K562 (cell line): ENCODE measurements around the gene CLN5. TPM values are rescaled to one million over a fixed set of nuclear protein-coding genes. Genes with fewer than 3 reads are reported as not detected.

ENCODE experiments used
- ATAC-seq: fragments of 200-7000 bp; cut with Tn5 transposase; 3 replicates; pipeline ENCODE4 v1.9.1; 2020; ENCODE audit warnings: moderate library complexity
- BruUV-seq: library from RNA; stranded (reverse); fragments of 400-500 nt; replicated peaks from 2 replicates; lab custom pipeline; 2021; lab: Mats Ljungman, UMichigan
- CTCF ChIA-PET: fragments of 300-600 bp; formaldehyde crosslinking; extraction: SDS; loops from one replicate; lab custom pipeline; 2021; ENCODE audit warnings: low intra/inter-chr PET ratio; lab: Yijun Ruan, JAX
- POLR2A ChIA-PET: fragments of 300-600, 350-650 bp; sonication (Branson Sonifier 250); formaldehyde crosslinking; extraction: SDS; loops from one replicate; lab custom pipeline; 2021; ENCODE audit warnings: antibody characterized with exemption, inconsistent platforms; lab: Yijun Ruan, JAX
- DNase-seq, 4 experiments: peaks; one replicate each; pipeline versions ENCODE4 v3.0.0 to v3.0.0-alpha.2; 2011 to 2018; ENCODE audit warnings: low spot score in 3 of 4, mixed read lengths in 3 of 4; ENCODE audit errors: extremely low read depth in 1 of 4
- FAIRE-seq: peaks from 2 replicates; lab custom pipeline; 2011; peaks lifted over from hg19 to GRCh38; lab: Jason Lieb, UNC
- H2AFZ ChIP-seq: 2 replicates; pipeline ENCODE4 v1.6.0; 2011; ENCODE audit warnings: low read depth, low read length, control low read depth, inconsistent platforms
- H3K27ac ChIP-seq: fragments of 200-600 bp; 3 replicates; pipeline ENCODE4 v1.8.0; 2011; ENCODE audit warnings: low read depth, mild to moderate bottlenecking, control low read depth, inconsistent platforms, low read length, moderate library complexity, mixed read lengths; ENCODE audit errors: extremely low read depth
- H3K27me3 ChIP-seq, 2 experiments: fragments of 300-600 bp in 1 of 2; 2 replicates in 1 of 2; 3 replicates in 1 of 2; pipeline versions ENCODE4 v1.6.0 to v1.8.0; 2011; ENCODE audit warnings: inconsistent platforms in 2 of 2, low read length in 2 of 2, mild to moderate bottlenecking in 1 of 2, mixed read lengths in 1 of 2, moderate library complexity in 1 of 2; ENCODE audit not compliant: control insufficient read depth in 2 of 2, insufficient read depth in 2 of 2
- H3K36me3 ChIP-seq: fragments of 300-600 bp; 3 replicates; pipeline ENCODE4 v1.8.0; 2011; ENCODE audit warnings: mild to moderate bottlenecking, low read length, inconsistent platforms; ENCODE audit not compliant: control insufficient read depth, insufficient read depth
- H3K4me1 ChIP-seq, 2 experiments: fragments of 200-600 bp in 1 of 2; replicated peaks in 1 of 2; 2 replicates in 1 of 2; 3 replicates in 1 of 2; pipeline versions ENCODE4 v1.5.1 to v1.8.0; 2011; ENCODE audit warnings: inconsistent platforms in 2 of 2, low read length in 2 of 2, mild to moderate bottlenecking in 1 of 2, mixed read lengths in 1 of 2, moderate library complexity in 1 of 2; ENCODE audit not compliant: control insufficient read depth in 2 of 2, insufficient read depth in 2 of 2
- H3K4me2 ChIP-seq: 2 replicates; pipeline ENCODE4 v1.6.1; 2011; ENCODE audit warnings: low read length, control low read depth, inconsistent platforms, mixed read lengths; ENCODE audit not compliant: insufficient read depth
- H3K4me3 ChIP-seq: fragments of 200-600 bp; sonication (generic), shearing (Covaris generic); 2 replicates; pipeline ENCODE4 v1.5.1; 2016; ENCODE audit warnings: control low read depth, inconsistent platforms
- H3K79me2 ChIP-seq: fragments of 200-600 bp; 3 replicates; pipeline ENCODE4 v1.8.0; 2011; ENCODE audit warnings: low read length, inconsistent platforms; ENCODE audit not compliant: control insufficient read depth, insufficient read depth
- H3K9ac ChIP-seq, 2 experiments: 2 replicates each; pipeline versions ENCODE4 v1.6.0 to v1.6.1; 2011; ENCODE audit warnings: low read depth in 2 of 2, low read length in 2 of 2, control low read depth in 1 of 2, inconsistent platforms in 1 of 2, mild to moderate bottlenecking in 1 of 2, mixed read lengths in 1 of 2; ENCODE audit not compliant: insufficient read depth in 1 of 2
- H3K9me1 ChIP-seq: one replicate; pipeline ENCODE4 v1.6.0; 2011; ENCODE audit warnings: inconsistent platforms, mild to moderate bottlenecking, low read length, moderate library complexity; ENCODE audit not compliant: control insufficient read depth, insufficient read depth
- H3K9me3 ChIP-seq: replicated peaks from 2 replicates; pipeline ENCODE4 v1.5.1; 2011; ENCODE audit warnings: low read depth, low read length, inconsistent platforms; ENCODE audit not compliant: control insufficient read depth, insufficient read depth
- H4K20me1 ChIP-seq: replicated peaks from 2 replicates; pipeline ENCODE4 v1.6.1; 2011; ENCODE audit warnings: low read length, inconsistent platforms, mixed read lengths; ENCODE audit not compliant: control insufficient read depth, insufficient read depth
- CBX1 ChIP-seq: sonication (generic); IDR thresholded peaks from 2 replicates; pipeline ENCODE4 v1.6.1; 2016; ENCODE audit warnings: antibody characterized with exemption, low read depth, mild to moderate bottlenecking
- CREB1 ChIP-seq, 2 experiments: sonication (generic) in 1 of 2; formaldehyde crosslinking in 1 of 2; IDR thresholded peaks; 2 replicates each; pipeline versions ENCODE4 v1.6.1 to v1.8.0; 2012 to 2022; ENCODE audit warnings: inconsistent platforms in 1 of 2, mild to moderate bottlenecking in 1 of 2, missing genetic modification reagents in 1 of 2, moderate library complexity in 1 of 2
- E2F8 ChIP-seq: fragments of 450-650 bp; IDR thresholded peaks from 2 replicates; pipeline ENCODE4 v1.7.1; 2018; ENCODE audit warnings: mild to moderate bottlenecking, low read depth; ENCODE audit not compliant: partially characterized antibody
- ESRRA ChIP-seq: fragments of 450-650 bp; IDR thresholded peaks from 2 replicates; pipeline ENCODE4 v1.6.1; 2014; ENCODE audit warnings: low read depth, mild to moderate bottlenecking, moderate library complexity, borderline replicate concordance
- MEF2D ChIP-seq: conservative IDR thresholded peaks from 2 replicates; pipeline ENCODE4 v1.6.1; 2016; ENCODE audit warnings: low read depth, missing genetic modification characterization, missing compliant biosample characterization
- NR3C1 ChIP-seq: sonication (generic); formaldehyde crosslinking; IDR thresholded peaks from 2 replicates; pipeline ENCODE4 v1.8.1; 2022; ENCODE audit warnings: missing genetic modification reagents
- SNRNP70 ChIP-seq: fragments of 200-400 bp; formaldehyde crosslinking; optimal IDR thresholded peaks from 2 replicates; pipeline ENCODE3; 2017; ENCODE audit warnings: low read depth, low read length
- ZFP30 ChIP-seq: fragments of 250-450 bp; sonication (Bioruptor Pico); IDR thresholded peaks from 2 replicates; pipeline ENCODE4 v1.8.0; 2022; ENCODE audit warnings: moderate library complexity, mild to moderate bottlenecking, inconsistent platforms, borderline replicate concordance
- ZNF124 ChIP-seq: sonication (generic); formaldehyde crosslinking; IDR thresholded peaks from 2 replicates; pipeline ENCODE4 v1.8.1; 2022; ENCODE audit warnings: missing genetic modification reagents
- ZNF644 ChIP-seq: fragments of 200-800 bp; sonication (Bioruptor generic); IDR thresholded peaks from 2 replicates; pipeline ENCODE4 v1.6.1; 2016; ENCODE audit warnings: low read depth, missing genetic modification characterization, missing compliant biosample characterization
- WGBS: fragments of 100-300 bp; shearing (Covaris generic); methylation state at CpG from one replicate; pipeline ENCODE4 v1.1.6; 2016; ENCODE audit warnings: low coverage, mixed read lengths; ENCODE audit not compliant: insufficient coverage; ENCODE audit errors: missing lambda C conversion rate; 5-methylcytosine and 5-hydroxymethylcytosine counted together
- in situ Hi-C: fragments of 300-500 bp; cut with MboI; formaldehyde crosslinking; loops from 4 replicates; pipeline ENCODE4 v1.15.0; 2018; ENCODE audit warnings: inconsistent platforms, mixed read lengths
- intact Hi-C: fragments of 100-400 bp; cut with micrococcal nuclease; formaldehyde crosslinking; loops from 2 replicates; pipeline ENCODE4 v1.14.2; 2022
- polyA plus RNA-seq, 8 experiments: library from polyadenylated mRNA; depleted of rRNA in 4 of 8; stranded (reverse) in 5 of 8; unstranded in 3 of 8; fragments of >200 nt; fragmentation: Nextera tagmentation in 2 of 8; fragmentation: Illumina TruSeq in 1 of 8; extraction: Ambion mirVana in 2 of 8; extraction: Trizol in 1 of 8; gene quantifications; 2 replicates each; pipeline versions ENCODE4 v1.2.1 to v1.2.3, GENCODE V29; 2011 to 2014; ENCODE audit warnings: inconsistent platforms in 1 of 8, missing spikeins in 1 of 8
- total RNA-seq, 7 experiments: library from RNA; depleted of rRNA in 6 of 7; stranded (reverse); fragments of >200 nt in 6 of 7; fragmentation: Illumina TruSeq in 2 of 7; extraction: Trizol in 2 of 7; gene quantifications; 2 replicates each; pipeline versions ENCODE4 v1.2.1 to v1.2.3, GENCODE V29; 2011 to 2021; ENCODE audit warnings: low replicate concordance in 1 of 7

CLN5 gene
- total and polyA plus RNA-seq, 9 of the 15 experiments (the other 6 are each of a cell fraction or from before 2014, with no cell fraction given): 4.6 to 11.5 (median 7.2) TPM

- Histone ChIP-seq H3K4me3 (no peak overlapping the region), H3K9ac (no peak overlapping the region), H3K27me3 (no peaks in the 10 kb centered on the region), H3K4me1 (no peaks in the 10 kb centered on the region), H3K79me2 (peaks cover 31% of the 10 kb centered on the region), H3K4me2 (no peak overlapping the region), H3K9me3 (no peaks in the 10 kb centered on the region)
- 93% methylated on average over 6 of the region's 6 CpGs for WGBS
- CTCF ChIA-PET: interaction anchor here (0.6 kb wide), 1 partner anchor 14 kb away, joined by 3 read pairs; no protein-coding TSS in a partner anchor
- ATAC-seq: no peak
- peak in 1 of 4 experiments; percentile 8 for DNase-seq
- intact Hi-C loops: no loop called here
- TF ChIP-seq SNRNP70 (no peak), ZNF124 (no peak)
- TF ChIP-seq, all 486 proteins: peak for 0
- no peaks in the 10 kb centered on the region for H3K9me1 ChIP-seq
- H4K20me1 ChIP-seq: no peaks in the 10 kb centered on the region
- BruUV-seq: no TSS peak
- in situ Hi-C loops: no loop called here
- H2AFZ ChIP-seq: no peak overlapping the region
- H3K36me3 ChIP-seq: peaks cover 86% of the 10 kb centered on the region
- POLR2A ChIA-PET: interaction anchor here (1.5 kb wide), 2 partner anchors 8 to 15 kb away, joined by 5 to 9 read pairs; no protein-coding TSS in a partner anchor
- no peak overlapping the region for H3K27ac ChIP-seq
- FAIRE-seq: no peak
Measured at GRCh38 chr13:77016888-77017623, 25.2 kb downstream of the CLN5 start.

GRCh38 chr13:77019756-77020155 lies 27.9 kb downstream of the CLN5 start:
- Histone ChIP-seq H3K9ac (no peak overlapping the region), H3K4me1 (no peaks in the 10 kb centered on the region; a peak in 2 of 5 replicates), H3K9me1 (peaks cover 5% of the 10 kb centered on the region), H3K27ac (no peak overlapping the region), H3K79me2 (peaks cover 58% of the 10 kb centered on the region), H3K36me3 (peaks cover 78% of the 10 kb centered on the region), H2AFZ (no peak overlapping the region), H3K9me3 (no peaks in the 10 kb centered on the region), H3K4me2 (no peak overlapping the region), H3K27me3 (no peaks in the 10 kb centered on the region), H3K4me3 (no peak overlapping the region), H4K20me1 (no peaks in the 10 kb centered on the region)
- intact Hi-C loops: no loop called here
- CTCF ChIA-PET: no interaction called here
- ATAC-seq: no peak
- no peak for TF ChIP-seq CREB1 (IDR thresholded peaks at IDR 0.05)
- TF ChIP-seq CREB1 (CRISPR knock-in tag; IDR thresholded peaks at IDR 0.05): no peak
- no peak for TF ChIP-seq E2F8
- no peak for TF ChIP-seq ZFP30 (CRISPR knock-in tag)
- TF ChIP-seq MEF2D: no peak
- TF ChIP-seq NR3C1: no peak
- no peak for TF ChIP-seq ESRRA
- TF ChIP-seq CBX1: no peak
- no peak for TF ChIP-seq ZNF644 (tag)
- no peak for FAIRE-seq
- DNase-seq: no peak
- BruUV-seq: no TSS peak
- POLR2A ChIA-PET: interaction anchor here (1.2 kb wide), 1 partner anchor 25 kb away, joined by 3 read pairs; no protein-coding TSS in a partner anchor
- in situ Hi-C loops: loop anchor here (10.0 kb wide), 1 partner anchor 295 kb away; no protein-coding TSS in a partner anchor
